ENCODE data around the gene NXPH4.
A peak's percentile ranks its signal among the peaks of the same experiment; 100 is the strongest.

NXPH4 gene

DNA sequence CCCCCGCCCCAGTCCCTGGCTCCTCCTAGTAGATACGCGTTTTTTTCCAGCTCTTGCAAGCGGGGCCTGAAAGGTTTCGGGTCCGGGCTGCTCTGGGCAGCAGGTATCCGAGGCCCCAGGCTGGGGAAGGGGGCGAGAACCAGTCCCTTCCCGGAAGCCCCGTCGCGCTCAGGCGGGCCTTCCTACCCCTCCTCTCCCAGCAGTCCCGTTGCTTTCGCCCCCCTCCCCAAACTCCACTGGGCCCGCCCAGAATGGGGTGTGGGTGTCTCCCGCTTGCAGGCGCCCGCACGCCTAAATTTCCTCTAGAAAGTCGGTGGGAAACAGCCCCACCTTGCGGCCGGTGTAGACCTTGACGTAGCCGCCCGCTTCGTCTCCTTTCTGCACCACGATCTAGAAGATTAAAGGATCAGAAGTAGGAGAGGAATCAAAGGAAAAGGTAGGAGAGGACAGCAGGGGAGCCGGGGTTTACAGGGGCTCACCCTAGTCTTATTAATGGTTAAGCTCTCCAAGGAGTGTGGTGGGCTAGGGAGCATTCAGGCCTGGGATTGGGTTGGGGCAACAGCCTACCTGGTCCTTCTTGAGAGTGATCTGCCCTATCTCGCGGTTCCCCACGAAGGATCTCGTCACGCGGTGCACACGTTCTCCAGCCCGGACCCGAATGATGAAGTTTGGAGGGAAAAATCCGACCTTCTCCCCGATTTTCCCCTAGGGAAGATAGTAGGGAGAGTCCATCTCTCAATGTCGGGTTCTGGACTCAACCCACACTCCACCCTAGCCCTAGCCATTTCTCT is 27.1 kb downstream of the NXPH4 start:
- H2AFZ ChIP-seq (ENCODE audit: low read length): no peak overlapping the region
- peak overlapping the region; percentile 90 for H3K4me2 ChIP-seq (ENCODE audit: low read depth, low read length, poor library complexity, severe bottlenecking)
- peaks cover 6% of the 10 kb centered on the region for H3K79me2 ChIP-seq (ENCODE audit: insufficient read depth, low read length)
- peak overlapping the region; percentile 69 for H3K9ac ChIP-seq (ENCODE audit: low read depth, low read length, poor library complexity, severe bottlenecking)
- no peaks in the 10 kb centered on the region for H4K20me1 ChIP-seq (ENCODE audit: insufficient read depth, low read length, poor library complexity, severe bottlenecking)
- TF ChIP-seq, protein P1, sequence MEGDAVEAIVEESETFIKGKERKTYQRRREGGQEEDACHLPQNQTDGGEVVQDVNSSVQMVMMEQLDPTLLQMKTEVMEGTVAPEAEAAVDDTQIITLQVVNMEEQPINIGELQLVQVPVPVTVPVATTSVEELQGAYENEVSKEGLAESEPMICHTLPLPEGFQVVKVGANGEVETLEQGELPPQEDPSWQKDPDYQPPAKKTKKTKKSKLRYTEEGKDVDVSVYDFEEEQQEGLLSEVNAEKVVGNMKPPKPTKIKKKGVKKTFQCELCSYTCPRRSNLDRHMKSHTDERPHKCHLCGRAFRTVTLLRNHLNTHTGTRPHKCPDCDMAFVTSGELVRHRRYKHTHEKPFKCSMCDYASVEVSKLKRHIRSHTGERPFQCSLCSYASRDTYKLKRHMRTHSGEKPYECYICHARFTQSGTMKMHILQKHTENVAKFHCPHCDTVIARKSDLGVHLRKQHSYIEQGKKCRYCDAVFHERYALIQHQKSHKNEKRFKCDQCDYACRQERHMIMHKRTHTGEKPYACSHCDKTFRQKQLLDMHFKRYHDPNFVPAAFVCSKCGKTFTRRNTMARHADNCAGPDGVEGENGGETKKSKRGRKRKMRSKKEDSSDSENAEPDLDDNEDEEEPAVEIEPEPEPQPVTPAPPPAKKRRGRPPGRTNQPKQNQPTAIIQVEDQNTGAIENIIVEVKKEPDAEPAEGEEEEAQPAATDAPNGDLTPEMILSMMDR (conservative IDR thresholded peaks at IDR 0.05; ENCODE audit: low read length): peak; percentile 56
- TF ChIP-seq EZH2phosphoT487 (IDR thresholded peaks at IDR 0.05; ENCODE audit: borderline replicate concordance): no peak
- peaks cover 20% of the 10 kb centered on the region for H3K4me1 ChIP-seq (ENCODE audit: insufficient read depth, low read length, poor library complexity, severe bottlenecking)
- H3K4me3 ChIP-seq (ENCODE audit: low read length, poor library complexity, severe bottlenecking): peak overlapping the region; percentile 76
- no peaks in the 10 kb centered on the region for H3K9me2 ChIP-seq (replicated peaks; ENCODE audit: low read depth, low read length)
- no peaks in the 10 kb centered on the region for H3K9me3 ChIP-seq (ENCODE audit: insufficient read depth, low read depth, low read length)
- no peaks in the 10 kb centered on the region for H3K36me3 ChIP-seq (ENCODE audit: insufficient read depth, low read length)
- peaks cover 4% of the 10 kb centered on the region; the same call in 1 of the 2 replicates for H3F3A ChIP-seq (ENCODE audit: low read depth)
- no peaks in the 10 kb centered on the region for H3K27me3 ChIP-seq (ENCODE audit: insufficient read depth, low read length, poor library complexity, severe bottlenecking)

DNA sequence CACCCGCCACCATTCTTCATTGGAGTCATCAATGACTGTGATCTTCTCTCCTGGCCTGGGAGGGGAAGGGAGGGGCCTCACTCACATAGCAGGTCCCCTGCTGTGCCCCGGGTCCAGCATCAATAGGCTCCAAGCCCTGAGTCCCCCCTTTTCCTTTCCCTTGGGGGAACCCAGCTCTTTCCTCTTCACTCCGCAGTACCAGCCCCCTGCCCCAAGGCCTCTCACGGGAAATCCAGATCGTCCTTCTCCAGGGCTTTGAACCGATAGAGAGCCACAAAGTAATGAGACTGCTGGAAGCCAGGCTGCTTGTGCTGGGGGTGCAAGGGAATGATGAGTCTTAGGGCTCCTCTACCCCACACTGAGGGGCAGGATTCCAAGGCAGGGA is 27.7 kb downstream of the NXPH4 start:
- H3K9ac ChIP-seq (ENCODE audit: low read depth, low read length, poor library complexity, severe bottlenecking): no peak overlapping the region
- H3K27me3 ChIP-seq (ENCODE audit: insufficient read depth, low read length, poor library complexity, severe bottlenecking): no peaks in the 10 kb centered on the region
- H4K20me1 ChIP-seq (ENCODE audit: insufficient read depth, low read length, poor library complexity, severe bottlenecking): no peaks in the 10 kb centered on the region
- H3K4me3 ChIP-seq (ENCODE audit: low read length, poor library complexity, severe bottlenecking): no peak overlapping the region
- no peaks in the 10 kb centered on the region for H3K9me2 ChIP-seq (replicated peaks; ENCODE audit: low read depth, low read length)
- no peak overlapping the region for H2AFZ ChIP-seq (ENCODE audit: low read length)
- H3K79me2 ChIP-seq (ENCODE audit: insufficient read depth, low read length): peaks cover 6% of the 10 kb centered on the region
- no peak for TF ChIP-seq EZH2phosphoT487 (IDR thresholded peaks at IDR 0.05; ENCODE audit: borderline replicate concordance)
- TF ChIP-seq, protein P1 (conservative IDR thresholded peaks at IDR 0.05; ENCODE audit: low read length): no peak
- no peaks in the 10 kb centered on the region for H3K9me3 ChIP-seq (ENCODE audit: insufficient read depth, low read depth, low read length)
- H3K4me1 ChIP-seq (ENCODE audit: insufficient read depth, low read length, poor library complexity, severe bottlenecking): peaks cover 23% of the 10 kb centered on the region
- peaks cover 4% of the 10 kb centered on the region; the same call in 1 of the 2 replicates for H3F3A ChIP-seq (ENCODE audit: low read depth)
- no peaks in the 10 kb centered on the region for H3K36me3 ChIP-seq (ENCODE audit: insufficient read depth, low read length)
- H3K4me2 ChIP-seq (ENCODE audit: low read depth, low read length, poor library complexity, severe bottlenecking): no peak overlapping the region

DNA sequence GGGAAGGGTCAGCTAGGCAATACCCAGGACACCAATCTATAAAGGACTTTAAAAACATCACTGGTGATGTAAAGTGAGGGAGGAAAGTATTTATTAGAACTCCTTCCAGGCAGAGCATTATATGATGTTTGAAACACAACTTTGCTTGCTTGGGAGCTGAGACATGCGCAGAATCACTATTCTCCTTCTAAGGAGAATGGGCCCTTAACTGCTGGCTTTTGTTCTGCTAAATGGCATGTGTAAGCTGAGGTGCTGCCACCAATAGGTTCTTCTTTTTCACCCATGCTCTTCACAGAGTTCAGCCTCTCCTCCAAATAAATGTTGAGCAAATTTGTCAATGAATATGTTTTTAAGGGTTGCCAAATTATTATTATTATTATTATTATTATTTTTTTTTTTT is 30.4 kb downstream of the NXPH4 start:
- no peak for TF ChIP-seq EZH2phosphoT487 (IDR thresholded peaks at IDR 0.05; ENCODE audit: borderline replicate concordance)
- TF ChIP-seq, protein P1 (conservative IDR thresholded peaks at IDR 0.05; ENCODE audit: low read length): no peak
- H3K4me3 ChIP-seq (ENCODE audit: low read length, poor library complexity, severe bottlenecking): no peak overlapping the region
- no peaks in the 10 kb centered on the region for H3K9me3 ChIP-seq (ENCODE audit: insufficient read depth, low read depth, low read length)
- no peak overlapping the region for H3K9ac ChIP-seq (ENCODE audit: low read depth, low read length, poor library complexity, severe bottlenecking)
- H3K9me2 ChIP-seq (replicated peaks; ENCODE audit: low read depth, low read length): no peaks in the 10 kb centered on the region
- peaks cover 6% of the 10 kb centered on the region for H3K79me2 ChIP-seq (ENCODE audit: insufficient read depth, low read length)
- H3K36me3 ChIP-seq (ENCODE audit: insufficient read depth, low read length): no peaks in the 10 kb centered on the region
- peaks cover 25% of the 10 kb centered on the region for H3K4me1 ChIP-seq (ENCODE audit: insufficient read depth, low read length, poor library complexity, severe bottlenecking)
- H4K20me1 ChIP-seq (ENCODE audit: insufficient read depth, low read length, poor library complexity, severe bottlenecking): no peaks in the 10 kb centered on the region
- no peak overlapping the region for H3K4me2 ChIP-seq (ENCODE audit: low read depth, low read length, poor library complexity, severe bottlenecking)
- H2AFZ ChIP-seq (ENCODE audit: low read length): no peak overlapping the region
- no peaks in the 10 kb centered on the region for H3K27me3 ChIP-seq (ENCODE audit: insufficient read depth, low read length, poor library complexity, severe bottlenecking)
- peaks cover 4% of the 10 kb centered on the region; the same call in 1 of the 2 replicates for H3F3A ChIP-seq (ENCODE audit: low read depth)
